Liver (tissue), 3 donors: Measurements from ENCODE around the gene MSRB2.

Experiments
- FOXA1 ChIP-seq: IDR thresholded peaks from 2 replicates; pipeline ENCODE4 v1.6.1; 2016; ENCODE audit warnings: antibody characterized with exemption
- GABPA ChIP-seq, 2 donors: IDR thresholded peaks in 1 of 2; conservative IDR thresholded peaks in 1 of 2; 2 replicates each; pipeline ENCODE4 v1.6.1; 2016; ENCODE audit warnings: antibody characterized with exemption in 2 of 2, mild to moderate bottlenecking in 1 of 2, moderate library complexity in 1 of 2
- HNF4A ChIP-seq, 2 donors: conservative IDR thresholded peaks; 2 replicates each; pipeline ENCODE4 v1.6.1; 2016; ENCODE audit warnings: antibody characterized with exemption in 2 of 2, mild to moderate bottlenecking in 2 of 2
- RAD21 ChIP-seq, 2 donors: IDR thresholded peaks; 2 replicates each; pipeline ENCODE4 v1.6.1; 2016; ENCODE audit warnings: antibody characterized with exemption in 2 of 2, mild to moderate bottlenecking in 2 of 2
- RXRA ChIP-seq, 2 donors: IDR thresholded peaks; 2 replicates each; pipeline ENCODE4 v1.6.1; 2017 to 2018; ENCODE audit warnings: antibody characterized with exemption in 2 of 2, mild to moderate bottlenecking in 1 of 2
- SP1 ChIP-seq: IDR thresholded peaks from 2 replicates; pipeline ENCODE4 v1.6.1; 2018; ENCODE audit warnings: antibody characterized with exemption, mild to moderate bottlenecking
- TAF1 ChIP-seq: conservative IDR thresholded peaks from 2 replicates; pipeline ENCODE4 v1.6.1; 2016; ENCODE audit warnings: antibody characterized with exemption, mild to moderate bottlenecking
- YY1 ChIP-seq: IDR thresholded peaks from 2 replicates; pipeline ENCODE4 v1.6.1; 2016; ENCODE audit warnings: antibody characterized with exemption, mild to moderate bottlenecking
- TF ChIP-seq, protein P1 (sequence below): fragments of 150-350 bp; IDR thresholded peaks from 2 replicates; pipeline ENCODE4 v1.5.1; 2017; ENCODE audit warnings: improper control_type of control experiment, low read depth, low read length; ENCODE audit not compliant: missing input control
- TF ChIP-seq, protein P2 (sequence below): IDR thresholded peaks from 2 replicates; pipeline ENCODE4 v1.6.1; 2016; ENCODE audit warnings: antibody characterized with exemption, mild to moderate bottlenecking
- TF ChIP-seq, protein P3 (sequence below): IDR thresholded peaks from 2 replicates; pipeline ENCODE4 v1.6.1; 2016; ENCODE audit warnings: antibody characterized with exemption
- TF ChIP-seq, protein P4 (sequence below): IDR thresholded peaks from 2 replicates; pipeline ENCODE4 v1.6.1; 2016; ENCODE audit warnings: antibody characterized with exemption
- donor health status: healthy.
- donor health status: healthy.

DNA sequence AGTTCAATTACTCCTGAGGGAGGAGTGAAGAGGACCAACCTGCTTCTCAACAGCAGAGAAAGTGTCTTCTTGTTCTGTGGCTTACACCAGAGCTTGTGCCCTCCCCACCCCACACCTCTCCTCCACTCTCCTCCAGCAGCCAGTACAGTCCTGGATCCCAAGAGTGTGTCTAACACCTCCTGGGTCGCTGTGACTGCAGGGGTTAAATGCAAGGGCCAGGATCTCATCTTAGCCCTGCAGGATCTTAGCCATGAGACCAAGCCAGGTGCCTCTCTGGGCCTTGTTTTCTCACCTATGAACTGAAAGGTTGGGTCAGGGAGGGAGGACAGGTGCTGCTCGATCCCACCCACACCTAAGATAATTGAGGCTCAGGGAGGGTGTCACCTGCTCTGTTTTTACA is 34.5 kb upstream of the MSRB2 start:
- TF ChIP-seq FOXA1, result no peak
- no peak for TF ChIP-seq RXRA (IDR thresholded peaks at IDR 0.05)
- TF ChIP-seq, protein P1, sequence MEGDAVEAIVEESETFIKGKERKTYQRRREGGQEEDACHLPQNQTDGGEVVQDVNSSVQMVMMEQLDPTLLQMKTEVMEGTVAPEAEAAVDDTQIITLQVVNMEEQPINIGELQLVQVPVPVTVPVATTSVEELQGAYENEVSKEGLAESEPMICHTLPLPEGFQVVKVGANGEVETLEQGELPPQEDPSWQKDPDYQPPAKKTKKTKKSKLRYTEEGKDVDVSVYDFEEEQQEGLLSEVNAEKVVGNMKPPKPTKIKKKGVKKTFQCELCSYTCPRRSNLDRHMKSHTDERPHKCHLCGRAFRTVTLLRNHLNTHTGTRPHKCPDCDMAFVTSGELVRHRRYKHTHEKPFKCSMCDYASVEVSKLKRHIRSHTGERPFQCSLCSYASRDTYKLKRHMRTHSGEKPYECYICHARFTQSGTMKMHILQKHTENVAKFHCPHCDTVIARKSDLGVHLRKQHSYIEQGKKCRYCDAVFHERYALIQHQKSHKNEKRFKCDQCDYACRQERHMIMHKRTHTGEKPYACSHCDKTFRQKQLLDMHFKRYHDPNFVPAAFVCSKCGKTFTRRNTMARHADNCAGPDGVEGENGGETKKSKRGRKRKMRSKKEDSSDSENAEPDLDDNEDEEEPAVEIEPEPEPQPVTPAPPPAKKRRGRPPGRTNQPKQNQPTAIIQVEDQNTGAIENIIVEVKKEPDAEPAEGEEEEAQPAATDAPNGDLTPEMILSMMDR, result no peak
- TF ChIP-seq GABPA (IDR thresholded peaks at IDR 0.05 in 1 of 2, conservative IDR thresholded peaks at IDR 0.05 in 1 of 2), result no peak
- TF ChIP-seq, protein P2, sequence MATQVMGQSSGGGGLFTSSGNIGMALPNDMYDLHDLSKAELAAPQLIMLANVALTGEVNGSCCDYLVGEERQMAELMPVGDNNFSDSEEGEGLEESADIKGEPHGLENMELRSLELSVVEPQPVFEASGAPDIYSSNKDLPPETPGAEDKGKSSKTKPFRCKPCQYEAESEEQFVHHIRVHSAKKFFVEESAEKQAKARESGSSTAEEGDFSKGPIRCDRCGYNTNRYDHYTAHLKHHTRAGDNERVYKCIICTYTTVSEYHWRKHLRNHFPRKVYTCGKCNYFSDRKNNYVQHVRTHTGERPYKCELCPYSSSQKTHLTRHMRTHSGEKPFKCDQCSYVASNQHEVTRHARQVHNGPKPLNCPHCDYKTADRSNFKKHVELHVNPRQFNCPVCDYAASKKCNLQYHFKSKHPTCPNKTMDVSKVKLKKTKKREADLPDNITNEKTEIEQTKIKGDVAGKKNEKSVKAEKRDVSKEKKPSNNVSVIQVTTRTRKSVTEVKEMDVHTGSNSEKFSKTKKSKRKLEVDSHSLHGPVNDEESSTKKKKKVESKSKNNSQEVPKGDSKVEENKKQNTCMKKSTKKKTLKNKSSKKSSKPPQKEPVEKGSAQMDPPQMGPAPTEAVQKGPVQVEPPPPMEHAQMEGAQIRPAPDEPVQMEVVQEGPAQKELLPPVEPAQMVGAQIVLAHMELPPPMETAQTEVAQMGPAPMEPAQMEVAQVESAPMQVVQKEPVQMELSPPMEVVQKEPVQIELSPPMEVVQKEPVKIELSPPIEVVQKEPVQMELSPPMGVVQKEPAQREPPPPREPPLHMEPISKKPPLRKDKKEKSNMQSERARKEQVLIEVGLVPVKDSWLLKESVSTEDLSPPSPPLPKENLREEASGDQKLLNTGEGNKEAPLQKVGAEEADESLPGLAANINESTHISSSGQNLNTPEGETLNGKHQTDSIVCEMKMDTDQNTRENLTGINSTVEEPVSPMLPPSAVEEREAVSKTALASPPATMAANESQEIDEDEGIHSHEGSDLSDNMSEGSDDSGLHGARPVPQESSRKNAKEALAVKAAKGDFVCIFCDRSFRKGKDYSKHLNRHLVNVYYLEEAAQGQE, result no peak
- TF ChIP-seq HNF4A (conservative IDR thresholded peaks at IDR 0.05), result no peak
- TF ChIP-seq, protein P3, sequence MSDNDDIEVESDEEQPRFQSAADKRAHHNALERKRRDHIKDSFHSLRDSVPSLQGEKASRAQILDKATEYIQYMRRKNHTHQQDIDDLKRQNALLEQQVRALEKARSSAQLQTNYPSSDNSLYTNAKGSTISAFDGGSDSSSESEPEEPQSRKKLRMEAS, result no peak
- TF ChIP-seq RAD21 (IDR thresholded peaks at IDR 0.05), result no peak
- TF ChIP-seq YY1, result no peak
- TF ChIP-seq SP1, result no peak
- TF ChIP-seq, protein P4, sequence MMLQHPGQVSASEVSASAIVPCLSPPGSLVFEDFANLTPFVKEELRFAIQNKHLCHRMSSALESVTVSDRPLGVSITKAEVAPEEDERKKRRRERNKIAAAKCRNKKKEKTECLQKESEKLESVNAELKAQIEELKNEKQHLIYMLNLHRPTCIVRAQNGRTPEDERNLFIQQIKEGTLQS, result no peak
- TF ChIP-seq TAF1, result no peak
